CD4-positive, alpha-beta T cell treated with Interleukin-6 for 4 hours (primary cell): Measurements from ENCODE around the gene PLEK.
A peak's percentile ranks its signal among the peaks of the same experiment; 100 is the strongest.
"Not testable (repeated sequence)": the region's sequence is repeated elsewhere in the genome, so short reads cannot be mapped to it uniquely, and the experiment has no call there.

ENCODE experiments used
- DNase-seq: peaks from one replicate; pipeline ENCODE4 v3.0.0-alpha.2; 2020; ENCODE audit warnings: mixed read lengths

PLEK gene

DNA sequence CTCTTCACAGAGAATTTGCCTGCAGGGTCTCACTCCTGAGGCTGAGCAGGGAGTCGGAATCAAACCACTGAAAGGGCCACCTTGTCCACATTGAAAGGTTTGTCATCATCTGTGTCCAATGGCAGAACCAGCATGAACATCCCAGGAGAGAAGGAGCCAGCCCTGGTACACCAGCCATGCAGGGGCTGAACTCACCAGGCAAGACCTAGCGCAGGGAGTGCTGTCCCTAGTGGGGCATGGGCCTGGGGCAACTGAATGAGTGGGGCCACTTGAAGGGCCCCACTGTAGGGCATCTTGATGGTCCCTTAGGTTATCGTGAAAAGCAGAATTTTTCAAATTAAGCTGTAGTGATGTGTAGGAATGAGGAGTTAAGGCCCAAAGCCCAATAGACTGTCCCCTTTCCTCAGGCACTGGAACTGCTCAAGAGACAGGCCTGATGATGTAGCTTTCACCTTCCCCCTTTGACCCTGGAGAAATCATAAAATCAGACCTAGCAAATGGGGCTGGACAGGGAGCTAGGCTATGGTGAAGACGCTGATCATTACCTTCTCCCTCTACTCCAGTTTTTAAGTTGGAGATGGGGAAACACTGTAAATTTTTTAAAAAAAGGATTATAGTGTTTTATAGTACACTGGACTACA, 8.4 kb upstream of the PLEK start:
- DNase-seq: no peak

DNA sequence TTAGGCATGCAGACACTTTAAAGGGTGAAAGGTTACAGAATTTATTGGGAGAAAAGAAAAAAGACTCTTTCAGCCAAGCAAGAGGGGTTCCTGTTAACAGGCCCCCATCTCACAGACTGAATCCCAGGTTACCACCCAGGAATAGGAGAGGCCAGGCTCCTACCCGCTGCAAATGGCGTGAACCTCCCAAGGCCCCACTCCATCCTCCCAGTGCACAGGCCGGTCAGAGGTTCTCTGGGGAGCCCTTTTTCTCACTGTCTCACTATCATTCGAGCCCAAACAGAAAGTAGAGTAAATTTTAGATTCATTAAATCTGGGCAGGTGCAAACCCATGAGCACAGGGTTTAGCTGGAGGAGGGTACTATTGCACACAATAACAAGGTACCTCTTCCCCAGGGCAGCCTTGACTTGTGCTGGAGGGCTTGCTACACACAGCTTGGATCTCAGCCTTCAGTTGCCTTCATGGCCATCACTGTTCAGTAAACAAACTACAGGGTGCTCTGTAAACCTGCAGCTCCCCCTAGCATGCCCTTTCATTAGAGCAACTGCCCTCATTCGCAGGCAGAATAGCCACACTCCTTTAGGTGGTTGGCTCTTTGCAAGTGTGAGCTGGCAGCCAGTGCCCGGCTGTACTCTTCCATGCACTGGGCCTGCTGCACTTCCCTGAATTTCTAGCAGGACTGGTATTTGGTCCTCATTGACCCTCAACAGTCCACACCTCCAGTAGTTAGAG, 7.3 kb upstream of the PLEK start:
- no peak for DNase-seq

DNA sequence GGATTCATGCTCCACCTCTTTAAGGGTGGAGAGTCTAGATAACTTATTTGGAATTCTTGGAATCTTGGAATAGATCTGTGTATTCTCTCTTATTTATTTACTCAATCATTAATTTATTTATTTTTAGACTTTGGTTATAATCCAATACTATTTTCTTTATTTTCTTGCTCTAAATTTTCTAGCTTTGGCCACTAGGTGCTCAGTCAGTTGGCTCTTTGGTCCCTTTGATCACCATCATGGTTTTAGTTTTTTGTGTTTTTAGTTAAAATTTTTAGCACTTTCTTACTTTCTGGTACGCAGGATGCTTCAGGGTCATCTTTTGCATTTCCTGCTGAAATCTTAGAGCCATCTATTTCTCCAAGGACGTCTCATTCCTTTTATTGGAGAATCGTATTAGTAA, 5.2 kb upstream of the PLEK start:
- DNase-seq: no peak

DNA sequence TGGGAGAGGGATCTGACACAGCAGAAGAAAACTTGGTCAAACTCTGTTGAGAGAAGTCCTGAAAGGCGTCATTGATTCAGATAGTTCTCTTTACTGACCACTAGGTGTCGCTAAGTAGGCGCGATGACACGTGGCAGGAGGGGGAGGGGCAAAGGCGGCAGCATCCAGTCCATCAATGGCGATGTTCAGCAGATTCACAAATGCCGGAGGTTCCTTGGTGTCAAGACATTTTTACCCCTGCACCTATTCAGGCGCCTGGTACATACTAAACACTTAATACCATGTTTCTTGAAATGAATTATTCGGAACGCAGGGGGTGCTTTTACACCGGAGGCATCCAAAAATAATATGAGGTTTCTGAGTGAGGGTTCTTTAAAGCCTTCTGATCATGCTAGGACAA, 3.0 kb upstream of the PLEK start:
- peak; percentile 87 for DNase-seq

DNA sequence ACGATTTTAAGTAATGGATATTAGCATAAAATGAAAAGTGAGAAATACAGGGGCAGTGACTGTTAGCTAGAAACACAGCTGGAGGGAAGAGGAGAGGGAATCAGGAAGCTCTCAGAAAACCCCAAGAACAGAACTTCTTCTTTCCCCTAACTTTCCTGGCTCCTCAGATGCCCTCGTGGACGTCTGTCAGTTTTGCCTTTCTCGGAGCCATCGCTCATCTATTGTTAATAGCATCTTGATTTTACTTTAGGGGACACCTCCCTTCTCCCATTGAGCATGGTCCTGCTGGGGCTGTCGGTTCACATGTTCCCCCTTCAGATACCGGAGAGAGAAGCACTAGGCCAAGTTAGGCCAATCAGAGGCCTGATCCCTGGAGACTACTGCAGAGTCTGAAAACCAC, 2.3 kb upstream of the PLEK start:
- DNase-seq: no peak

DNA sequence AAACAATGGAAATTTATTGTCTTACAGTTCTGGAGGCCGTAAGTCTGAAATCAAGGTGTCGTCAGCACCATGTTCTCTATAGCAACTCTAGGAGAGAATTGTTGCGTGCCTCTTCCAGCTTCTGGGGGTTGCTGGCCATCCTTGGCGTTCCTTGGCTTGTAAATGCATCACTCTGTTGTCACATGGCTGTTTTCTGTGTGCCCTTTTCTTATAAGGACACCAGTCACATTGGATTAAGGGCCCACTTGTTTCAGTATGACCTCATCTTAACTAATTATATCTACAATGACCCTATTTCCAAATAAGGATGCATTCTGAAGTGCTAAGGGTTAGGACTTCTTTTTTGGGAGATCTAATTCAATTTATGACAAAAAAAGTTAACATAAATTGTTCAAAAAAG, 1.4 kb upstream of the PLEK start:
- DNase-seq: no peak

DNA sequence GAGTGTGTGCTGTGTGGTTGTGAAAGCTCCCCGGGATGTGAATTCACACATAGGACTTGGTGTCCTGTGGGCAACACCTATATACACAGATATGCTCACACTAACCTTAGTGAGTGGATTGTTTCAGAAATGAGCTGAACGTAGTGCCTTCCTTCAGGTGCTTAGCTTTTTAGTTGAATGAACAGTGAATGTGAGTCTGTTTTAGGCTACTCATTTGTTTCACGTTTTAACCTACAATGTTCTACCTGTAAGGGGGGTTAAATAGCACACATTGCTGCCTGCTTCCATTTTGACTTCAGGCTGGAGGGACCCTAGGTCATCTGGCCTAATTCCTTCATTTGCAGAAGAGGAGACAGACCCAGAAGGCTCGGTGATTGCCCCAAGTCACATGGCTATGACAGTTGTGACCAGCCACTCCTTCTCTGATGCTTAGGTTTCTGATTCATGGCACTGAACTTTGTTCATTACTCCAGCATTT, 1.0 kb downstream of the PLEK start:
- DNase-seq: no peak

DNA sequence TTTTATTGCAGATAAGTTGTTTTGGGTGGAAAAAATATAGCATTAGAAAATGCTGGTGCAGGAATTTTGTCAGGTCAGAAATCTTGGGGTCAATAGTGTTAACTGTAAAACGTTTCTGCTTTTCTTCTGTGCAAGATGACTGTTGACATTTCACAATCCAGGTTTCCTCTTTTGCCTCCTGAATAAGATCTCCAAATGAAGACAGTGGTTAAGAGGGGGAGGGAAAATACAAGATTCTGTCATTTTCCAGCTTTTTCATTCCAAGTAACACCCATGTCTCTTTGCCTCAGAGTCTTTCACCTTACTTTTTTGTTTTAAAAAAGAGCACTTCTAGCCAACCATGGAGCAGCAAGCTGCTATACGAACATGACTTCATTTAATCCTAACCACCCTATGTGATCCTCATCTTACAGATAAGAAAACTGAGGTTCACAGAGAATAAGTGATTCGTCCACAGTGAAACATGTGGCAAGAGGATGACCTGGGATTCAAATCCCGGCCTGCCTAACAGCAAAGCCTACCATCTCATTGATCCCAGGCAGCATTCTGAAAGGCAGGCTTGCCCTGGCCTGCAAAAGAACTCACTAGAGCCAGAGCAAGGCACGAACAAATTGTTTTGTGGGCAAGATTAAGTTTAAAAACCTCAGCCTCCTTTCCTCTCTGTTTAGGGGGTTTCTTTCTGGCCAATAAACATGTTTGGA, 3.0 kb downstream of the PLEK start:
- no peak for DNase-seq

DNA sequence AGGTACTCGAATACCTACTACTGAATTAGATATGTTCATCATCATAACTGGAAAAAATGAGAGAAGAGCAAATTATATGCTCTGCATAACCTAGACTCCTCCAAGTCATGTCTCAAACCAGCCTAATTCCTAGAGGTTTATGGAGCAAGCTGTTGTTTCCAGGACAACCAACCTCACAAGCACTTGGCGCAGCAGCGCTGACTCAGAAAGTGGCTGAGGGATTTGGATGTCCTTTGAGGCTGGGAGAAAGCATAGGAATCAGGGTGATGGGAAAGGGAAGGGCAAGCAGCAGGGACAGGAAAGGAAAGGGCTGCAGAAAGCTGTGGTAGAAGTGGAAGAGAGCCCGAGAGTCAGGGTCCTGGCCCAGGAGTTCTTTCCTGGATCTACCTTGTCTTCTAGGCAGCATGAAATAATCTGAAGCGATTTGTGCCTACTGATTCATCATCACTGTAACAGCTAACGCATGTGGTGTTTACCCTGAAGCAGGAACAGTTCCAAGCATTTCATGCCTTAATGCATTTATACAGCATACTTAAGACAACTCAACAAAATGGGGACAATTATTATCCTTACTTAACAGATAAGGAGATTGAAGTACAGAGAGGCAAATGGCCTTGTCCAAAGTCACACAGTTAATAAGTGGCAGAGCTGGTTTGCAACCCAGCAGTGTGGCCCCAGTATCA, 3.7 kb downstream of the PLEK start:
- DNase-seq: no peak

DNA sequence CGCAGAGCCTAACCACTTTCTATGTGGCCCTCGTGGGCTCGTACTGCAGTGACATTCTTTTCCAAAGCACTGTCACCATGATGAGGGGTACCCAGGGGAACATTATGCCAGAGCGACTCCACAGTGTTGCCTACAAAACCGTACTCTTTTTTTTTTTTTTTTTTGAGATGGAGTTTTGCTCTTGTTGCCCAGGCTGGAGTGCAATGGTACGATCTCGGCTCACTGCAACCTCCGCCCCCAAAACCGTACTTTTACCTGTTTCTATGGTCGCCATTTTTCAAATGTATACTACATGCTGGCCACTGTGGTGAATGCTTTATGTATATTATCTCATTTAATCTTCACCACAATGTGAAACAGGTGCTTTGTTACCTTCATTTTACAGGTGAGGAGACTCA, 4.3 kb downstream of the PLEK start:
- no peak for DNase-seq

DNA sequence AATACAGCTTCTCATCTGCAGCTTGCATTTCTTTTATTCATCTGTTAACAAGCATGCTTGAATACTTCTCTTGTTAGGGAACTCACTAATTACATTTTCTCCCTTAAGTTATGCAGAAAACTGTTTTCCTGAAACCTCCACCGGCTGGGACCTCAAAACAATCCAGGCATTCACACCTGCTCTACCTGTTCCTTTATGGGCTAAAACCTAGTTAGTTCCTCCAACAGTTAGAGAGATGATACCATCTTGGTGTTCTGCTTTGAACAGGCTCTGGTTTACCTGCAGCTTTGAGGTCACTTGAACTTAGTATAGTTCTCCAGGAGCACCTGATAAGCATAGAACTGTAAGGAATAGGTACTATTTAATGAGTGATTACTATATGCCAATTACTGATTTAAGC, 6.1 kb downstream of the PLEK start:
- DNase-seq: no peak

DNA sequence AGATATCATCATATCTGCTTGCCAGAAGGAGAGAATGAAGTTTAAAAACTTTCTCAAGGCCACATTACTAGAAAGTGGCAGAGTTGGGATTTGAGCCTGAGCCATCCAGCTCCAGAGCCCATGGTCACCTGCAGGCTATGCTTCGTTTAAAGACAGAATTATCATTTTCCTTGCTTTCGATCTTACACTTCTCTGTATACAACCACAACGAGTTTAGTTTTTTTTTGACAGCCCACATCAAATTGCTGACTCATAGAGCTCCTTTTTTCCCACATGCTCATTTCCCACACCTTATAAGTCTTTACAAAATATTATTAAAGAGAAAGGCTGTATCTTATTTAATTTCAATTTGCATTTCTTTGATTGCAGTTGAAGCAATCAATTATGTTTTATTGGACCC, 6.5 kb downstream of the PLEK start:
- DNase-seq: no peak

DNA sequence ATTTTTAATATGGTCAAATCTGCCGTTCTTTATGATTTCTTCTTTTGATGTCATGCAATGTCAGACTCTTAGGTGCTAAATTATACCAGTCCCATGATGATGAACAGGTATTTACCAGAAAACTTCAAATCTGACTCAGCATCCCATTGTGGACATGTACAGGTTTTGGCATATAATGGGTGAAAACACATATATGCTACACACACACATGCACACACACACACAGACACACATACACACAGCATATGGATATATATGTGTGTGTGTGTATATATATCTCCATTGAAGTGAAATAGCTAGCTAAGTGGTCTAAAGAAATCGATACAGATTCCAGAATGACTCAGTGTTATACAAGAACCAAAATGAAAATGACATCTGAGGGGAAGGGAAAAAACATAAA, 7.4 kb downstream of the PLEK start:
- no peak for DNase-seq

DNA sequence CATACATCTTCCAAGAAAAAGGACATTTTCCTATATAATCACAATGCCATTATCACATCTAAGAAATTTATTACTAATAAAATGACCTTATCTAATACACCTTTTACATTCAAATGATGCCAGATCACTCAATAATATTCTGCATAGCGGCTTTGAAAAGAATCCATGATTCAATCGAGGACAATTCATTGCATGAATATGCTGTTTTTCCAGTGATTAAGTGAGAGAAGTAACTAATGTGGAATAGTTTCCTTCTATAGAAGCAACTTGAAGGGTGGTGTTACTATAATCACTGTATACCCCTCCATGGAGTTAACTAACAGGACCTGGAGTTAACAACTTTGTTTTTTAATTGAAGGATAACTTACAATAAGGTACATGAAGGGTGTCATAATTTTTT, 9.1 kb downstream of the PLEK start:
- DNase-seq: no peak

DNA sequence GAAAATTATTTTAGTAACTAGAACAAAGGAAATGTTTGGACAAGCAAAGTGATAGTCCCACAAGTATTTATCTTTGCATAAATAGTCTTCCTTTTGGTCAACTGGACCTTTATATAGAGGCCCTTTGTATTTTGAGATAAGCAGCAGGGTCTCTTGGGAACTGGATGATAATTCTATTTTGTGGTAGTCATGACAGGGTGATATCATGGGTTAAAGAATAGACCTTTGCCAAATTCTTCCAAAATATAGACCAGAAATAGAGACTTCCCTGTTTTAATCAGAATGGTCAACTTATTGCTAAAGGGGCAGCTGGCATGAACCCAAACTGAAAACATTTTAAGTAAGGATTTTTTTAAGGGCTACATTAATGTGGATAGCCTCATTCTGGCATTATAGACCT, 10.5 kb downstream of the PLEK start:
- no peak for DNase-seq

DNA sequence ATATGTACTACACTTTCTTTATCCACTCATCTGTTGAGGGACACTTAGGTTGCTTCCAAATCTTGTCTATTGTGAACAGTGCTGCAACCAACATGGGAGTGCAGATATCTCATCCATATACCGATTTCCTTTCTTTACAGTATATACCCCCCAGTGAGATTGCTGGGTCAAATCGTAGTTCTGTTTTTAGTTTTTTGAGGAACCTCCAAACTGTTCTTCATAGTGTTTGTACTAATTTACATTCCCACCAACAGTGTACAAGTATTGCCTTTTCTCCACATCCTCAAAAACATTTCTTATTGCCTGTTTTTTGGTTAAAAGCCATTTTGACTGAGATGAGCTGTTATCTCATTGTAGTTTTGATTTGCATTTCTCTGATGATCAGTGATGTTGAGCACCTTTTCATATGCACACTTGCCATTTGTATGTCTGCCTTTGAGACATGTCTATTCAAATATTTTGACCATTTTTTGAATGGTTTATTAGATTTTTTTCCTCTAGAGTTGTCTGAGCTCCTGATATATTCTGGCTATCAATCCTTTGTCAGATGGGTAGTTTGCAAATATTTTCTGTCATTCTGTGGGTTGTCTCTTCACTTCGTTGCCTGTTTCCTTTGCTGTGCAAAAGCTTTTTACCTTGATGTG, 12.2 kb downstream of the PLEK start:
- no peak for DNase-seq

DNA sequence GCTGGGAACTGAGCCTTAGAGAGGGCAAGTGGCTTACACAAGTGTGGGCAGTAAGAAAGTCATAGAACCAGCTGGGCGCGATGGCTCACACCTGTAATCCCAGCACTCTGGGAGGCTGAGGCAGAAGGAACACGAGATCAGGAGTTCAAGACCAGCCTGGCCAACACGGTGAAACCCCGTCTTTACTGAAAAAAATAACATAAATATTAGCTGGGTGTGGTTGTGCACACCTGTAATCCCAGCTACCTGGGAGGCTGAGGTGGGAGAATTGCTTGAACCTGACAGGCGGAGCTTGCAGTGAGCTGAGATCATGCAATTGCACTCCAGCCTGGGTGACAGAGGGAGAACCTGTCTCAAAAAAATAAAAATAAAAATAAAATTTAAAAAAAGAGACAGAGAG, 13.7 kb downstream of the PLEK start:
- DNase-seq: not testable (repeated sequence)

DNA sequence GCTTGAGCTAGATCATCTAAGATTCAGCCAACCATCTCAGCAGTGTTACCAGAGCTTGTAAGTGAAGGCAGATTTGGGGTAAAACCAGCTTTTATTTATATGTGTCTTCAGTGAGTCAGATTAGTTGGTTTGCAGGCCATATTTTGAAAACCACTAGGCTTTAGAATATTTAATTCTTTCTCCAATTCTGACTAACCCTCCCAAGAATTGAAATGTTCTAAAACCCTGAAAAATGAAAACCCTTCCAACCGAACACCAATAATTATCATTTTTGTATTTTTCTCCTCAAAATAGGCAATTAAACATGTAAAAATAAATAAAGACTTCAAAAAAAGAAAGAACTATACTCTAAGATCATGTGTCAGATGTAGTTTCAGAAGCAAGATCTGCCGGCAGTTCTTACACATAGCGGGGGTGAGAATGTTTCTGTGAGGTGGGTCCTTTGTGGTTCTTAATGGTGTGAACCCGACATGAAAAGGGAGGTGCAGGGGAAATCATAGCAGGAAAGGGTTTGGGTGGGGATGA, 14.2 kb downstream of the PLEK start:
- DNase-seq: no peak

DNA sequence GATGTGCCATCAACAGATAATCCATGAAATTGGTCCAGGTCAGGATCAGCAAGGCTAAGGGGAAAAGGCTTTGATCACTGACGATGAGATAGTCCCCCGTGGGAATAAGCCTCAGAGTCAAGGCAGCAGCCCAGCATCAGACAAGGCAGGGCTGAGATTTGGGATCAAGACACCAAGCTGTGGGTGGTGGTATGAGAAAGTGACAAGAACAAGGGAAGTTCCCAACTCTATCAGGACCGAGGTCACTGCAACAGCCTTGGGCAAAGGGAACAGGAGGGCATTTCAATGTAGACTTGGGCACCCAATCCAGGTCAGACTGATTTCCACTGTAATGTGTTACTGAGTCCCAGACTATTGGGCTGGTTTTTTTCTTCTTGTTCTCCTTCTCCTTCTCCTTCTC, 18.7 kb downstream of the PLEK start:
- no peak for DNase-seq

DNA sequence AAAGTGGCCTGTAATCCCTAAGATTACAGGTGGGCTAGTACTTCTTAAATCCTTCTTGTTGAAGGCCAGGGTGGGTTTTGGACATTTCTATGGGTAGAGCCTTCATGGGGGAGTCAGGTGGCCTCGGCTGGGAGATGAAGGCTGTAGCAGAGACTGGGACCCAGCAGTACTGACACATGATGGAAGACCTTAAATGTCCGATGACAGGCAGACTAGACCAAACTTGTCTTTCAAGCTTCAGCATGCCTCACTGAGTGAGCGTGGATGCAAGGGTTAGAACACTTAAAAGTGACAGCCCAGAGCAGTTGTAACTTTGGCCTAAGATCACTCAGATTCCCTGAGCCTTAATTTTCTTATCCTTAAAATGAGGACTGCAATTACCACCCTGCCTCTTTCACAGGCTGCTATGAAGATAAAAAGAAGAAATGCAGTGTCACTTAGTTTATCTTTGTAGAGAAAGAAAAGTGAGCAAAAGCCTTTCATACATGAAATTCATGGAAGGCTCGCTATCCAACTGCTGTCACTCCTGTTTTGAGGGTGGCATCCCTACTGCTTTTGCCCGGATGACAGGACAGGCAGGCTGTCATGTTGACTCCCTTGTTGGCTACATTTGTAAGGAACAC, 19.5 kb downstream of the PLEK start:
- DNase-seq: no peak

DNA sequence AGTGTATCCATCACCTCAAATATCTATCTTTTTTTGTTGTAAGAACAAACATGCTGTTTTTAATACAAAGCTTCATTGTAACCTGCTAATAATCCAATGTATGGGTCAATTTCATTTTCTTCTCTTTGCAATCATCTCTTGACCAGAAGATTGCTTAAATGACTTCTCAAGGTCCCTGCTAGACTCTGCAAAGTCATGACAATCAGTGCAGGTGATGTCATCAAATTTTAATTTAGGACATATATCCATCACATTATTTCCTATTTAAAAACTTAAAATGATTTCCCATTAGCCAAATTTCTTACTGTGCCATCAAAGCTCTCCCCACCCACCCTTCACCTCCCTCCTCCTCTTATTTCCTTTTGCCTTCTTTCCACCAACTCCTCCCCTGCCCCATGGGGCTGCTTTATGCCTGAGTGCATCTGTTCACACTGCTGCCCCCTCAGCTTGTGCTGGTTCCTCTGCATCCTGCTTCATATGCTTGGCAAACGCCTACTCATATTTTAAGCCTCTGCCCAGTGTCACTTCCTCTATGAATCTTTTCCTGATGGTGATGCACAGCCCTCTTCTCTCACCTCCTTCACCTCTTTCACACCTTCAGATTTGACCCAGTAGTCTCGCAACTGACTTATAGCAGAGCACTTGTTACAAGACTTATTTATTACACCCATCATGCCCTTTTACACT, 20.3 kb downstream of the PLEK start:
- peak; percentile 14 for DNase-seq

DNA sequence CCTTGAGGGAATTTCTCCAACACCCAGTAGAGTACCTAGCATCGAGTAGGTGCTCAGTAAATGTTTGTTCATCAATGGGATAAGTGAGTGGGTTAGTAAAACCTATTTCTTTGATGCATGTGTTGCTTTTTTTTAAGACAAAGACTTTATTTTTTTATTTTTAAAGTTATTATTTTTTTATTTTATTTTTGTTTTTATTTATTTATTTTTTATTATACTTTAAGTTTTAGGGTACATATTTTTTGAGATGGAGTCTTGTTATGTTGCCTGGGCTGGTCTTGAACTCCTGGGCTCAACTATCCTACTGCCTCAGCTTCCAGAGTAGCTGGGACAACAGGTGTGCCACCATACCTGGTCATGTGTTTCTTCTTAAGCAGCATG, 20.8 kb downstream of the PLEK start:
- no peak for DNase-seq
